K562 (cell line): ENCODE results near the gene MYBL2. TPM values are rescaled to one million over a fixed set of nuclear protein-coding genes. Genes with fewer than 3 reads are reported as not detected.

Experiments used
- ATAC-seq: fragments of 200-7000 bp; cut with Tn5 transposase; 3 replicates; pipeline ENCODE4 v1.9.1; 2020; ENCODE audit warnings: moderate library complexity
- BruUV-seq: library from RNA; stranded (reverse); fragments of 400-500 nt; replicated peaks from 2 replicates; lab custom pipeline; 2021; lab: Mats Ljungman, UMichigan
- CTCF ChIA-PET: fragments of 300-600 bp; formaldehyde crosslinking; extraction: SDS; loops from one replicate; lab custom pipeline; 2021; ENCODE audit warnings: low intra/inter-chr PET ratio; lab: Yijun Ruan, JAX
- POLR2A ChIA-PET: fragments of 300-600, 350-650 bp; sonication (Branson Sonifier 250); formaldehyde crosslinking; extraction: SDS; loops from one replicate; lab custom pipeline; 2021; ENCODE audit warnings: antibody characterized with exemption, inconsistent platforms; lab: Yijun Ruan, JAX
- DNase-seq, 4 experiments: peaks; one replicate each; pipeline versions ENCODE4 v3.0.0 to v3.0.0-alpha.2; 2011 to 2018; ENCODE audit warnings: low spot score in 3 of 4, mixed read lengths in 3 of 4; ENCODE audit errors: extremely low read depth in 1 of 4
- FAIRE-seq: peaks from 2 replicates; lab custom pipeline; 2011; peaks lifted over from hg19 to GRCh38; lab: Jason Lieb, UNC
- H2AFZ ChIP-seq: 2 replicates; pipeline ENCODE4 v1.6.0; 2011; ENCODE audit warnings: low read depth, low read length, control low read depth, inconsistent platforms
- H3K27ac ChIP-seq: fragments of 200-600 bp; 3 replicates; pipeline ENCODE4 v1.8.0; 2011; ENCODE audit warnings: low read depth, mild to moderate bottlenecking, control low read depth, inconsistent platforms, low read length, moderate library complexity, mixed read lengths; ENCODE audit errors: extremely low read depth
- H3K27me3 ChIP-seq, 2 experiments: fragments of 300-600 bp in 1 of 2; 2 replicates in 1 of 2; 3 replicates in 1 of 2; pipeline versions ENCODE4 v1.6.0 to v1.8.0; 2011; ENCODE audit warnings: inconsistent platforms in 2 of 2, low read length in 2 of 2, mild to moderate bottlenecking in 1 of 2, mixed read lengths in 1 of 2, moderate library complexity in 1 of 2; ENCODE audit not compliant: control insufficient read depth in 2 of 2, insufficient read depth in 2 of 2
- H3K36me3 ChIP-seq: fragments of 300-600 bp; 3 replicates; pipeline ENCODE4 v1.8.0; 2011; ENCODE audit warnings: mild to moderate bottlenecking, low read length, inconsistent platforms; ENCODE audit not compliant: control insufficient read depth, insufficient read depth
- H3K4me1 ChIP-seq, 2 experiments: fragments of 200-600 bp in 1 of 2; replicated peaks in 1 of 2; 2 replicates in 1 of 2; 3 replicates in 1 of 2; pipeline versions ENCODE4 v1.5.1 to v1.8.0; 2011; ENCODE audit warnings: inconsistent platforms in 2 of 2, low read length in 2 of 2, mild to moderate bottlenecking in 1 of 2, mixed read lengths in 1 of 2, moderate library complexity in 1 of 2; ENCODE audit not compliant: control insufficient read depth in 2 of 2, insufficient read depth in 2 of 2
- H3K4me2 ChIP-seq: 2 replicates; pipeline ENCODE4 v1.6.1; 2011; ENCODE audit warnings: low read length, control low read depth, inconsistent platforms, mixed read lengths; ENCODE audit not compliant: insufficient read depth
- H3K4me3 ChIP-seq: fragments of 200-600 bp; sonication (generic), shearing (Covaris generic); 2 replicates; pipeline ENCODE4 v1.5.1; 2016; ENCODE audit warnings: control low read depth, inconsistent platforms
- H3K79me2 ChIP-seq: fragments of 200-600 bp; 3 replicates; pipeline ENCODE4 v1.8.0; 2011; ENCODE audit warnings: low read length, inconsistent platforms; ENCODE audit not compliant: control insufficient read depth, insufficient read depth
- H3K9ac ChIP-seq, 2 experiments: 2 replicates each; pipeline versions ENCODE4 v1.6.0 to v1.6.1; 2011; ENCODE audit warnings: low read depth in 2 of 2, low read length in 2 of 2, control low read depth in 1 of 2, inconsistent platforms in 1 of 2, mild to moderate bottlenecking in 1 of 2, mixed read lengths in 1 of 2; ENCODE audit not compliant: insufficient read depth in 1 of 2
- H3K9me1 ChIP-seq: one replicate; pipeline ENCODE4 v1.6.0; 2011; ENCODE audit warnings: inconsistent platforms, mild to moderate bottlenecking, low read length, moderate library complexity; ENCODE audit not compliant: control insufficient read depth, insufficient read depth
- H3K9me3 ChIP-seq: replicated peaks from 2 replicates; pipeline ENCODE4 v1.5.1; 2011; ENCODE audit warnings: low read depth, low read length, inconsistent platforms; ENCODE audit not compliant: control insufficient read depth, insufficient read depth
- H4K20me1 ChIP-seq: replicated peaks from 2 replicates; pipeline ENCODE4 v1.6.1; 2011; ENCODE audit warnings: low read length, inconsistent platforms, mixed read lengths; ENCODE audit not compliant: control insufficient read depth, insufficient read depth
- CLOCK ChIP-seq: fragments of 250-450 bp; sonication (Bioruptor Pico); IDR thresholded peaks from 2 replicates; pipeline ENCODE4 v1.4.0; 2020; ENCODE audit warnings: mild to moderate bottlenecking, moderate library complexity, borderline replicate concordance
- IRF1 ChIP-seq: sonication (generic); formaldehyde crosslinking; IDR thresholded peaks from 2 replicates; pipeline ENCODE4 v1.8.0; 2022; ENCODE audit warnings: missing genetic modification reagents, mild to moderate bottlenecking, borderline replicate concordance
- POLR2H ChIP-seq: IDR thresholded peaks from 2 replicates; pipeline ENCODE4 v1.6.1; 2016; ENCODE audit warnings: missing genetic modification characterization, low read depth, mild to moderate bottlenecking, control low read depth, missing compliant biosample characterization, moderate library complexity
- THAP12 ChIP-seq: fragments of 250-450 bp; sonication (Bioruptor Pico); IDR thresholded peaks from 2 replicates; pipeline ENCODE4 v1.9.0; 2021; ENCODE audit warnings: mild to moderate bottlenecking, inconsistent platforms
- WGBS: fragments of 100-300 bp; shearing (Covaris generic); methylation state at CpG from one replicate; pipeline ENCODE4 v1.1.6; 2016; ENCODE audit warnings: low coverage, mixed read lengths; ENCODE audit not compliant: insufficient coverage; ENCODE audit errors: missing lambda C conversion rate; 5-methylcytosine and 5-hydroxymethylcytosine counted together
- in situ Hi-C: fragments of 300-500 bp; cut with MboI; formaldehyde crosslinking; loops from 4 replicates; pipeline ENCODE4 v1.15.0; 2018; ENCODE audit warnings: inconsistent platforms, mixed read lengths
- intact Hi-C: fragments of 100-400 bp; cut with micrococcal nuclease; formaldehyde crosslinking; loops from 2 replicates; pipeline ENCODE4 v1.14.2; 2022
- polyA plus RNA-seq, 8 experiments: library from polyadenylated mRNA; depleted of rRNA in 4 of 8; stranded (reverse) in 5 of 8; unstranded in 3 of 8; fragments of >200 nt; fragmentation: Nextera tagmentation in 2 of 8; fragmentation: Illumina TruSeq in 1 of 8; extraction: Ambion mirVana in 2 of 8; extraction: Trizol in 1 of 8; gene quantifications; 2 replicates each; pipeline versions ENCODE4 v1.2.1 to v1.2.3, GENCODE V29; 2011 to 2014; ENCODE audit warnings: inconsistent platforms in 1 of 8, missing spikeins in 1 of 8
- total RNA-seq, 7 experiments: library from RNA; depleted of rRNA in 6 of 7; stranded (reverse); fragments of >200 nt in 6 of 7; fragmentation: Illumina TruSeq in 2 of 7; extraction: Trizol in 2 of 7; gene quantifications; 2 replicates each; pipeline versions ENCODE4 v1.2.1 to v1.2.3, GENCODE V29; 2011 to 2021; ENCODE audit warnings: low replicate concordance in 1 of 7
- TF ChIP-seq, protein P1 (sequence below), 2 experiments: fragments of 250-450 bp in 1 of 2; fragments of 450-650 bp in 1 of 2; sonication (Bioruptor Pico) in 1 of 2; IDR thresholded peaks; 2 replicates each; pipeline versions ENCODE4 v1.6.1 to v1.8.0; 2016 to 2021; ENCODE audit warnings: mild to moderate bottlenecking in 2 of 2, moderate library complexity in 2 of 2, missing compliant biosample characterization in 1 of 2, missing genetic modification characterization in 1 of 2
- TF ChIP-seq, protein P2 (sequence below): fragments of 250-450 bp; sonication (Bioruptor Pico); IDR thresholded peaks from 2 replicates; pipeline ENCODE4 v1.8.0; 2021; ENCODE audit warnings: borderline replicate concordance, mild to moderate bottlenecking, moderate library complexity; ENCODE audit not compliant: poor library complexity, severe bottlenecking

The MYBL2 gene
- total and polyA plus RNA-seq, 9 of the 15 experiments (the other 6 are each of a cell fraction or from before 2014, with no cell fraction given), result 4.4 to 169 (median 52.5) TPM

DNA sequence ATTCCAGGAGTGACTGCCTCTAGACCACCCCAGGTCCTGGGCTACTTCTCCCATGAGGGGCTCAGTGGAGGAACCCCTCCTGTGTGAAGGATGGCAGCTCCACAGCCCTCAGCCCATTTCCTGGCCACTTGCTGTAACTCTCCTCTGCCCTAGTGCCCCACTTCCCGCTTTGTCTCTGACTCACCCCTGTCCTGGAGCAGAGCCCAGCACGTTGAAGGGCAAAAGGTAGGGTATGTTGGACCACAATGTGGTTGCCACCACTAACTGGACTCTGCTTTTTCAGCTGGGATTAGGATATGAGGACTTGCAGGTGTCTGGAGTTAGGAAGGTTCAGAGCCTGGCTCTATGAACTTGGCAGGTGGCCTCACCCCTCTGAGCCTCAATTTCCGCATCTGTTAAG is 2.4 kb downstream of the MYBL2 start:
- H3K4me1 ChIP-seq, result peaks cover 13 to 35% of the 10 kb centered on the region in 2 experiments
- POLR2A ChIA-PET, result interaction anchor here (1.1 to 1.3 kb wide), 2 partner anchors 10 to 19 kb away, joined by 4 to 7 read pairs; no protein-coding TSS in a partner anchor
- ATAC-seq, result no peak
- TF ChIP-seq THAP12 (CRISPR knock-in tag), result no peak
- TF ChIP-seq, protein P1, sequence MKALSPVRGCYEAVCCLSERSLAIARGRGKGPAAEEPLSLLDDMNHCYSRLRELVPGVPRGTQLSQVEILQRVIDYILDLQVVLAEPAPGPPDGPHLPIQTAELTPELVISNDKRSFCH (CRISPR knock-in tag; IDR thresholded peaks at IDR 0.05), result no peak
- TF ChIP-seq, protein P1 (tag; IDR thresholded peaks at IDR 0.05), result no peak
- TF ChIP-seq POLR2H, result no peak
- TF ChIP-seq IRF1 (CRISPR knock-in tag), result no peak
- TF ChIP-seq CLOCK (CRISPR knock-in tag), result no peak
- TF ChIP-seq, protein P2, sequence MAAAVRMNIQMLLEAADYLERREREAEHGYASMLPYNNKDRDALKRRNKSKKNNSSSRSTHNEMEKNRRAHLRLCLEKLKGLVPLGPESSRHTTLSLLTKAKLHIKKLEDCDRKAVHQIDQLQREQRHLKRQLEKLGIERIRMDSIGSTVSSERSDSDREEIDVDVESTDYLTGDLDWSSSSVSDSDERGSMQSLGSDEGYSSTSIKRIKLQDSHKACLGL (CRISPR knock-in tag), result no peak

More for the DNA sequence above, 2.4 kb downstream of the MYBL2 start:
- H3K79me2 ChIP-seq, result peaks cover 42% of the 10 kb centered on the region
- DNase-seq (no peak), FAIRE-seq (no peak)
- no peak overlapping the region for H2AFZ ChIP-seq
- H3K9ac ChIP-seq, result peak overlapping the region in 1 of 2 experiments; percentile 71; a peak in 2 of 4 replicates
- in situ Hi-C loops, result no loop called here
- H3K4me2 ChIP-seq, result no peak overlapping the region
- no peaks in the 10 kb centered on the region for H3K9me3 ChIP-seq
- no TSS peak for BruUV-seq
- H4K20me1 ChIP-seq, result peaks cover 15% of the 10 kb centered on the region; the same call in 1 of the 2 replicates
- peaks cover 46% of the 10 kb centered on the region; the same call in 2 of the 3 replicates for H3K36me3 ChIP-seq
- H3K9me1 ChIP-seq, result no peaks in the 10 kb centered on the region
- intact Hi-C loops, result no loop called here
- no peaks in the 10 kb centered on the region for H3K27me3 ChIP-seq
- WGBS, result 72% methylated on average over 3 of the region's 3 CpGs
- H3K4me3 ChIP-seq, result no peak overlapping the region
- H3K27ac ChIP-seq, result no peak overlapping the region
- CTCF ChIA-PET, result no interaction called here
